H1 (cell line): ENCODE measurements around the gene LMTK2. TPM values are rescaled to one million over a fixed set of nuclear protein-coding genes. Genes with fewer than 3 reads are reported as not detected.

Experiments used
- CTCF ChIA-PET: fragments of 300-600 bp; sonication (Branson Sonifier 250); formaldehyde crosslinking; loops from one replicate; lab custom pipeline; 2021; ENCODE audit not compliant: partially characterized antibody; lab: Charles Lee
- POLR2A ChIA-PET: fragments of 300-600 bp; sonication (Branson Sonifier 250); formaldehyde crosslinking; loops from one replicate; lab custom pipeline; 2021; ENCODE audit warnings: inconsistent platforms; ENCODE audit not compliant: partially characterized antibody; lab: Charles Lee
- DNase-seq, 2 experiments: peaks; one replicate each; pipeline versions ENCODE4 v3.0.0 to v3.0.0-alpha.2; 2010 to 2022; ENCODE audit warnings: low spot score in 2 of 2, low read depth in 1 of 2, mixed read lengths in 1 of 2
- FAIRE-seq: peaks from 2 replicates; lab custom pipeline; 2011; peaks lifted over from hg19 to GRCh38; lab: Jason Lieb, UNC
- H2AFZ ChIP-seq: 2 replicates; pipeline ENCODE4 v1.8.1; 2012; ENCODE audit warnings: low read length, inconsistent platforms
- H2AK5ac ChIP-seq: 2 replicates; pipeline ENCODE4 v1.6.1; 2013; ENCODE audit warnings: low read depth, low read length
- H2BK120ac ChIP-seq: replicated peaks from 2 replicates; pipeline ENCODE3; 2013; ENCODE audit warnings: low read depth, low read length, inconsistent platforms
- H2BK12ac ChIP-seq: 2 replicates; pipeline ENCODE4 v1.6.1; 2013; ENCODE audit warnings: low read depth, low read length
- H2BK15ac ChIP-seq: 2 replicates; pipeline ENCODE4 v1.6.1; 2013; ENCODE audit warnings: low read length
- H2BK20ac ChIP-seq: 2 replicates; pipeline ENCODE4 v1.6.1; 2013; ENCODE audit warnings: low read length
- H2BK5ac ChIP-seq: 2 replicates; pipeline ENCODE4 v1.6.1; 2013; ENCODE audit warnings: low read depth, low read length
- H3K14ac ChIP-seq: 2 replicates; pipeline ENCODE4 v1.6.1; 2013; ENCODE audit warnings: inconsistent platforms; ENCODE audit not compliant: insufficient read length
- H3K18ac ChIP-seq: 2 replicates; pipeline ENCODE4 v1.6.1; 2013; ENCODE audit warnings: low read length; ENCODE audit errors: extremely low read depth
- H3K23ac ChIP-seq: 2 replicates; pipeline ENCODE4 v1.6.1; 2013; ENCODE audit warnings: inconsistent platforms; ENCODE audit not compliant: insufficient read length
- H3K23me2 ChIP-seq: 2 replicates; pipeline ENCODE4 v1.6.1; 2013; ENCODE audit warnings: low read depth, low read length
- H3K27ac ChIP-seq: 2 replicates; pipeline ENCODE4 v1.6.1; 2011; ENCODE audit warnings: low read depth, low read length, inconsistent platforms
- H3K27me3 ChIP-seq, 4 experiments: replicated peaks in 1 of 4; 1 replicate in 1 of 4; 2 replicates in 3 of 4; pipeline versions ENCODE4 v1.6.1 to v1.8.1; 2011 to 2013; ENCODE audit warnings: low read length in 3 of 4, mild to moderate bottlenecking in 3 of 4, inconsistent platforms in 2 of 4, mixed read lengths in 2 of 4, moderate library complexity in 1 of 4; ENCODE audit not compliant: control insufficient read depth in 3 of 4, insufficient read depth in 3 of 4; ENCODE audit errors: extremely low read depth in 1 of 4
- H3K36me3 ChIP-seq, 4 experiments: 2 replicates each; pipeline versions ENCODE4 v1.6.1 to v1.8.1; 2011 to 2013; ENCODE audit warnings: mild to moderate bottlenecking in 4 of 4, low read length in 3 of 4, moderate library complexity in 2 of 4, control low read depth in 1 of 4, inconsistent platforms in 1 of 4; ENCODE audit not compliant: insufficient read depth in 4 of 4, control insufficient read depth in 2 of 4
- H3K4ac ChIP-seq: replicated peaks from 2 replicates; pipeline ENCODE3; 2013; ENCODE audit warnings: low read length, low read depth, mixed read lengths, inconsistent platforms; ENCODE audit not compliant: insufficient read length
- H3K4me1 ChIP-seq, 4 experiments: replicated peaks in 1 of 4; 1 replicate in 1 of 4; 2 replicates in 3 of 4; pipeline versions ENCODE4 v1.6.1 to v1.8.1; 2011 to 2013; ENCODE audit warnings: low read length in 3 of 4, inconsistent platforms in 2 of 4, mixed read lengths in 1 of 4; ENCODE audit not compliant: insufficient read depth in 4 of 4, control insufficient read depth in 3 of 4
- H3K4me2 ChIP-seq, 2 experiments: 2 replicates each; pipeline versions ENCODE4 v1.6.1 to v1.8.1; 2011 to 2013; ENCODE audit warnings: low read depth in 2 of 2, low read length in 2 of 2, control low read depth in 1 of 2, inconsistent platforms in 1 of 2, mild to moderate bottlenecking in 1 of 2; ENCODE audit not compliant: insufficient read depth in 1 of 2
- H3K4me3 ChIP-seq, 4 experiments: fragments of 200-600, 300-600 bp in 1 of 4; sonication (generic), shearing (Covaris generic), sonication (Bioruptor Twin) in 1 of 4; 2 replicates each; pipeline versions ENCODE4 v1.5.1 to v1.8.1; 2011 to 2016; ENCODE audit warnings: low read length in 4 of 4, low read depth in 3 of 4, control low read depth in 2 of 4, inconsistent platforms in 2 of 4, mild to moderate bottlenecking in 2 of 4, mixed read lengths in 1 of 4, moderate library complexity in 1 of 4; ENCODE audit not compliant: insufficient read depth in 2 of 4; ENCODE audit errors: extremely low read depth in 1 of 4
- H3K56ac ChIP-seq: replicated peaks from 2 replicates; pipeline ENCODE3; 2013; ENCODE audit warnings: low read depth, mild to moderate bottlenecking, mixed read lengths, low read length, inconsistent platforms; ENCODE audit not compliant: insufficient read length
- H3K79me1 ChIP-seq: 2 replicates; pipeline ENCODE4 v1.6.1; 2013; ENCODE audit warnings: low read depth, low read length, control low read depth
- H3K79me2 ChIP-seq, 2 experiments: 2 replicates each; pipeline versions ENCODE4 v1.6.1 to v1.8.1; 2012 to 2013; ENCODE audit warnings: low read length in 2 of 2, mild to moderate bottlenecking in 2 of 2, inconsistent platforms in 1 of 2; ENCODE audit not compliant: insufficient read depth in 2 of 2, control insufficient read depth in 1 of 2
- H3K9ac ChIP-seq, 4 experiments: replicated peaks in 1 of 4; 1 replicate in 1 of 4; 2 replicates in 3 of 4; pipeline versions ENCODE4 v1.6.1 to v1.8.1; 2011 to 2013; ENCODE audit warnings: low read depth in 3 of 4, low read length in 3 of 4, control low read depth in 2 of 4, mild to moderate bottlenecking in 2 of 4, moderate library complexity in 2 of 4, inconsistent platforms in 1 of 4; ENCODE audit errors: extremely low read depth in 1 of 4
- H3K9me3 ChIP-seq, 2 experiments: 2 replicates each; pipeline versions ENCODE4 v1.6.1 to v1.8.1; 2012 to 2013; ENCODE audit warnings: mild to moderate bottlenecking in 2 of 2, moderate library complexity in 2 of 2, control low read depth in 1 of 2, inconsistent platforms in 1 of 2, low read depth in 1 of 2, low read length in 1 of 2, mixed read lengths in 1 of 2; ENCODE audit not compliant: insufficient read depth in 2 of 2
- H4K20me1 ChIP-seq, 2 experiments: replicated peaks in 1 of 2; 2 replicates each; pipeline versions ENCODE3 to v1.8.1; 2011 to 2013; ENCODE audit warnings: inconsistent platforms in 2 of 2, low read length in 2 of 2, mild to moderate bottlenecking in 1 of 2; ENCODE audit not compliant: insufficient read depth in 2 of 2, control insufficient read depth in 1 of 2
- H4K5ac ChIP-seq: 2 replicates; pipeline ENCODE4 v1.6.1; 2013; ENCODE audit warnings: low read length, low read depth, mixed read lengths, inconsistent platforms; ENCODE audit not compliant: insufficient read length
- H4K8ac ChIP-seq: 2 replicates; pipeline ENCODE4 v1.8.0; 2013; ENCODE audit warnings: mild to moderate bottlenecking, moderate library complexity, low read length, inconsistent platforms; ENCODE audit not compliant: insufficient read depth; ENCODE audit errors: extremely low read depth
- H4K91ac ChIP-seq: replicated peaks from 2 replicates; pipeline ENCODE3; 2013; ENCODE audit warnings: low read length, mixed read lengths, inconsistent platforms; ENCODE audit not compliant: insufficient read length
- BRCA1 ChIP-seq: IDR thresholded peaks from 2 replicates; pipeline ENCODE4 v1.6.1; 2012; ENCODE audit warnings: low read depth, low read length, improper control_type of control experiment
- CEBPB ChIP-seq: IDR thresholded peaks from 2 replicates; pipeline ENCODE4 v1.6.1; 2012; ENCODE audit warnings: low read depth, low read length
- CHD2 ChIP-seq: IDR thresholded peaks from 2 replicates; pipeline ENCODE4 v1.6.1; 2012; ENCODE audit warnings: low read length, improper control_type of control experiment
- CTBP2 ChIP-seq: IDR thresholded peaks from 2 replicates; pipeline ENCODE4 v1.7.0; 2011; ENCODE audit warnings: borderline replicate concordance, mild to moderate bottlenecking, moderate library complexity, mixed read lengths, low read length; ENCODE audit not compliant: insufficient read depth, insufficient read length
- FOSL1 ChIP-seq: IDR thresholded peaks from 2 replicates; pipeline ENCODE4 v1.6.1; 2011; ENCODE audit warnings: mild to moderate bottlenecking, low read depth, low read length, moderate library complexity; ENCODE audit not compliant: insufficient read depth
- GABPA ChIP-seq: IDR thresholded peaks from 2 replicates; pipeline ENCODE4 v1.6.1; 2011; ENCODE audit warnings: mild to moderate bottlenecking, low read length, moderate library complexity, borderline replicate concordance; ENCODE audit not compliant: insufficient read depth
- HDAC6 ChIP-seq: IDR thresholded peaks from one replicate; pipeline ENCODE4 v1.7.1; 2012; ENCODE audit warnings: low read depth, mild to moderate bottlenecking, inconsistent platforms, low read length, moderate library complexity
- KDM4A ChIP-seq: IDR thresholded peaks from one replicate; pipeline ENCODE4 v1.7.1; 2012; ENCODE audit warnings: low read depth, mild to moderate bottlenecking, moderate library complexity, low read length, inconsistent platforms; ENCODE audit not compliant: severe bottlenecking
- KDM5A ChIP-seq: fragments of 200-600 bp; IDR thresholded peaks from 2 replicates; pipeline ENCODE4 v1.7.1; 2012; ENCODE audit warnings: mild to moderate bottlenecking, low read length, inconsistent platforms, mixed read lengths
- MAFK ChIP-seq: IDR thresholded peaks from 2 replicates; pipeline ENCODE4 v1.6.1; 2012; ENCODE audit warnings: low read depth, mild to moderate bottlenecking, improper control_type of control experiment, low read length
- TBP ChIP-seq: IDR thresholded peaks from 2 replicates; pipeline ENCODE4 v1.6.1; 2011; ENCODE audit warnings: low read depth, low read length, improper control_type of control experiment
- WGBS, 2 experiments: shearing (Covaris generic) in 1 of 2; methylation state at CpG; one replicate each; pipeline versions ENCODE4 v1.1.6 to v1.1.7; 2013 to 2015; ENCODE audit warnings: low lambda C conversion rate in 2 of 2, mixed read lengths in 2 of 2, inconsistent platforms in 1 of 2, low coverage in 1 of 2, missing lambda C conversion rate in 1 of 2; ENCODE audit not compliant: insufficient replicate concordance in 2 of 2, insufficient coverage in 1 of 2, insufficient read length in 1 of 2; ENCODE audit errors: extremely low coverage in 1 of 2, missing lambda C conversion rate in 1 of 2; 5-methylcytosine and 5-hydroxymethylcytosine counted together
- polyA plus RNA-seq, 7 experiments: library from polyadenylated mRNA; depleted of rRNA in 3 of 7; stranded (reverse) in 5 of 7; unstranded in 2 of 7; fragments of >200 nt in 5 of 7; fragments of 200-250 nt in 2 of 7; gene quantifications; 1 replicate in 5 of 7; 2 replicates in 1 of 7; 4 replicates in 1 of 7; pipeline versions ENCODE4 v1.2.1 to v1.2.3, GENCODE V29; 2011 to 2013; ENCODE audit warnings: missing spikeins in 2 of 7, mixed read lengths in 2 of 7
- total RNA-seq: library from RNA; stranded (reverse); fragmentation: NEBNext Ultra II Directional; extraction: Animal tissue kit (Norgen Biotek cat#: 25700); gene quantifications from 2 replicates; pipeline ENCODE4 v1.2.1, GENCODE V29; 2021

The LMTK2 gene
- total and polyA plus RNA-seq, 2 of the 8 experiments (the other 6 are each of a cell fraction or from before 2014, with no cell fraction given) = 9.7 to 30.7 TPM

- Histone ChIP-seq H3K36me3 (no peaks in the 10 kb centered on the region), H3K27ac (no peak overlapping the region), H3K79me1 (no peaks in the 10 kb centered on the region), H3K14ac (no peak overlapping the region), H3K23ac (no peak overlapping the region), H3K4me3 (no peak overlapping the region), H2BK120ac (no peak overlapping the region), H2AK5ac (no peak overlapping the region), H3K4me2 (no peak overlapping the region), H3K56ac (no peak overlapping the region), H2BK12ac (no peak overlapping the region), H2BK20ac (no peak overlapping the region), H3K9me3 (0 out of 4 replicates have a peak, but pooled peaks cover 0 to under 1% of the 10 kb centered on the region in 2 experiments), H3K4me1 (peaks cover 0 to 1% (median 0%) of the 10 kb centered on the region in 4 experiments; a peak in 2 of 7 replicates), H3K27me3 (no peaks in the 10 kb centered on the region), H4K20me1 (no peaks in the 10 kb centered on the region), H2BK15ac (no peak overlapping the region), H3K79me2 (no peaks in the 10 kb centered on the region), H4K91ac (no peak overlapping the region), H3K18ac (no peak overlapping the region), H2AFZ (no peak overlapping the region), H3K4ac (no peak overlapping the region), H4K8ac (no peak overlapping the region), H4K5ac (no peak overlapping the region), H3K23me2 (no peaks in the 10 kb centered on the region), H2BK5ac (no peak overlapping the region), H3K9ac (no peak overlapping the region)
- WGBS, 2 experiments = 91% methylated on average over 2 of the region's 2 CpGs; no CpG with 5 or more reads in 1 of the 2 experiments
- TF ChIP-seq CEBPB (no peak), BRCA1 (no peak), MAFK (no peak), FOSL1 (no peak), CTBP2 (no peak), KDM5A (no peak), TBP (no peak), KDM4A (no peak), HDAC6 (no peak), CHD2 (no peak), GABPA (no peak)
- POLR2A ChIA-PET = no interaction called here
- DNase-seq = no peak
- FAIRE-seq = no peak
- CTCF ChIA-PET = interaction anchor here (0.6 kb wide), 1 partner anchor 70 kb away, joined by 3 read pairs; no protein-coding TSS in a partner anchor
These were observed 15.6 kb upstream of the LMTK2 start for GRCh38 chr7:98091061-98091460.
